Caco-2 (cell line): Measurements from ENCODE around the gene CLDN6. TPM values are rescaled to one million over a fixed set of nuclear protein-coding genes. Genes with fewer than 3 reads are reported as not detected.

ENCODE experiments used
- BruUV-seq: library from RNA; stranded (reverse); fragments of 400-500 nt; replicated peaks from 2 replicates; lab custom pipeline; 2021; lab: Mats Ljungman, UMichigan
- CTCF ChIA-PET: fragments of 300-600 bp; sonication (Branson Sonifier 250); formaldehyde crosslinking; loops from one replicate; lab custom pipeline; 2022; ENCODE audit warnings: antibody characterized with exemption; lab: Charles Lee
- POLR2A ChIA-PET: fragments of 300-600 bp; sonication (Branson Sonifier 250); formaldehyde crosslinking; loops from one replicate; lab custom pipeline; 2022; ENCODE audit warnings: antibody characterized with exemption; lab: Charles Lee
- DNase-seq, 2 experiments: peaks; one replicate each; pipeline versions ENCODE4 v3.0.0 to v3.0.0-alpha.2; 2020 to 2022
- H3K27me3 ChIP-seq: replicated peaks from 2 replicates; pipeline ENCODE4 v1.6.0; 2011; ENCODE audit warnings: low read length; ENCODE audit not compliant: control insufficient read depth, insufficient read depth
- H3K36me3 ChIP-seq: 2 replicates; pipeline ENCODE4 v1.5.1; 2011; ENCODE audit warnings: low read length; ENCODE audit not compliant: control insufficient read depth, insufficient read depth
- H3K4me1 ChIP-seq: fragments of 250-450 bp; sonication (Bioruptor Pico); 2 replicates; pipeline ENCODE4 v1.5.1; 2020; ENCODE audit warnings: mild to moderate bottlenecking
- H3K4me3 ChIP-seq: 2 replicates; pipeline ENCODE4 v1.5.1; 2011; ENCODE audit warnings: low read depth, mild to moderate bottlenecking, control low read depth, low read length
- H3K9me3 ChIP-seq: fragments of 250-450 bp; sonication (Bioruptor Pico); 2 replicates; pipeline ENCODE4 v1.5.1; 2020; ENCODE audit warnings: mild to moderate bottlenecking, moderate library complexity
- H3K27ac Mint-ChIP-seq: one replicate; pipeline ENCODE4 v1.8.0; 2022; ENCODE audit warnings: mixed read lengths; ENCODE audit not compliant: unreplicated experiment
- H3K27me3 Mint-ChIP-seq: one replicate; pipeline ENCODE4 v1.8.0; 2022; ENCODE audit warnings: mixed read lengths; ENCODE audit not compliant: insufficient read depth, unreplicated experiment
- H3K36me3 Mint-ChIP-seq: one replicate; pipeline ENCODE4 v1.8.0; 2022; ENCODE audit warnings: mild to moderate bottlenecking, mixed read lengths; ENCODE audit not compliant: insufficient read depth, unreplicated experiment
- H3K4me1 Mint-ChIP-seq: one replicate; pipeline ENCODE4 v1.8.0; 2022; ENCODE audit warnings: low read depth, mixed read lengths; ENCODE audit not compliant: unreplicated experiment
- H3K4me3 Mint-ChIP-seq: one replicate; pipeline ENCODE4 v1.8.0; 2022; ENCODE audit warnings: mild to moderate bottlenecking, moderate library complexity, mixed read lengths; ENCODE audit not compliant: unreplicated experiment
- H3K9me3 Mint-ChIP-seq: one replicate; pipeline ENCODE4 v1.8.0; 2022; ENCODE audit warnings: mixed read lengths; ENCODE audit not compliant: unreplicated experiment
- intact Hi-C: fragments of 100-400 bp; cut with micrococcal nuclease; formaldehyde crosslinking; loops from one replicate; pipeline ENCODE4 v1.10.0; 2022; ENCODE audit not compliant: unreplicated experiment
- total RNA-seq: library from RNA; stranded (reverse); gene quantifications from 2 replicates; pipeline ENCODE4 v1.2.3, GENCODE V29; 2022
- TF ChIP-seq, protein P1 (sequence below), 2 experiments: fragments of 200-600 bp in 1 of 2; IDR thresholded peaks; 1 replicate in 1 of 2; 2 replicates in 1 of 2; pipeline versions ENCODE4 v1.5.1 to v1.8.0; 2011 to 2022; ENCODE audit warnings: antibody characterized with exemption in 1 of 2, control low read depth in 1 of 2, inconsistent platforms in 1 of 2, low read depth in 1 of 2, low read length in 1 of 2, mild to moderate bottlenecking in 1 of 2, moderate library complexity in 1 of 2; ENCODE audit not compliant: insufficient read depth in 1 of 2, severe bottlenecking in 1 of 2, unreplicated experiment in 1 of 2

The CLDN6 gene
- total RNA-seq, 1 experiment from 2014 or later = 9.0 TPM

DNA sequence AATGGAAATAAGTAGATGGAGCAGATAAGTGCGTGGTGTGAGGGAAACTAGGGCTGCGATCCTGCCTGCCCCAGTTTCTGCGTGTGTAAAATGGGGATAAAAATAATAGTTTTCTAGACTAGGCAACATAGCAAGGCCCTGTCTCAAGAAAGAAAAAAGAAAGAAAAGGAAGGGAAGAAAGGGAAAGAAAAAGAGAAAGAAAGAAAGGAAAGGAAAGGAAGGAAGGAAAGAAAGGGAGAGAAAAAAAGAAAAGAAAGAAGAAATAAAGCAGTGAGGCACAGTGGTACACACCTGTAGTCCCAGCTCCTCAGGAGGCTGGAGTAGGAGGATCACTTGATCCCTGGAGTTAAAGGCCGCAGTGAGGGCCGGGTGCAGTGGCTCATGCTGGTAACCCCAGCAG lies 35.6 kb downstream of the CLDN6 start:
- Mint-ChIP-seq H3K27me3 (no peaks in the 10 kb centered on the region), H3K9me3 (no peaks in the 10 kb centered on the region), H3K4me3 (no peak overlapping the region), H3K36me3 (peaks cover 12% of the 10 kb centered on the region), H3K27ac (peak overlapping the region; percentile 21), H3K4me1 (no peaks in the 10 kb centered on the region)
- CTCF ChIA-PET = no interaction called here
- H3K36me3 ChIP-seq = no peaks in the 10 kb centered on the region
- H3K9me3 ChIP-seq = no peaks in the 10 kb centered on the region
- H3K4me1 ChIP-seq = peaks cover 16% of the 10 kb centered on the region
- POLR2A ChIA-PET = no interaction called here
- TF ChIP-seq, protein P1, sequence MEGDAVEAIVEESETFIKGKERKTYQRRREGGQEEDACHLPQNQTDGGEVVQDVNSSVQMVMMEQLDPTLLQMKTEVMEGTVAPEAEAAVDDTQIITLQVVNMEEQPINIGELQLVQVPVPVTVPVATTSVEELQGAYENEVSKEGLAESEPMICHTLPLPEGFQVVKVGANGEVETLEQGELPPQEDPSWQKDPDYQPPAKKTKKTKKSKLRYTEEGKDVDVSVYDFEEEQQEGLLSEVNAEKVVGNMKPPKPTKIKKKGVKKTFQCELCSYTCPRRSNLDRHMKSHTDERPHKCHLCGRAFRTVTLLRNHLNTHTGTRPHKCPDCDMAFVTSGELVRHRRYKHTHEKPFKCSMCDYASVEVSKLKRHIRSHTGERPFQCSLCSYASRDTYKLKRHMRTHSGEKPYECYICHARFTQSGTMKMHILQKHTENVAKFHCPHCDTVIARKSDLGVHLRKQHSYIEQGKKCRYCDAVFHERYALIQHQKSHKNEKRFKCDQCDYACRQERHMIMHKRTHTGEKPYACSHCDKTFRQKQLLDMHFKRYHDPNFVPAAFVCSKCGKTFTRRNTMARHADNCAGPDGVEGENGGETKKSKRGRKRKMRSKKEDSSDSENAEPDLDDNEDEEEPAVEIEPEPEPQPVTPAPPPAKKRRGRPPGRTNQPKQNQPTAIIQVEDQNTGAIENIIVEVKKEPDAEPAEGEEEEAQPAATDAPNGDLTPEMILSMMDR (IDR thresholded peaks at IDR 0.05; ENCODE audit: insufficient read depth in 1 of 2, low read depth in 1 of 2, low read length in 1 of 2, severe bottlenecking in 1 of 2, unreplicated experiment in 1 of 2) = no peak
- no peak for DNase-seq
- H3K27me3 ChIP-seq = no peaks in the 10 kb centered on the region
- no TSS peak for BruUV-seq
- H3K4me3 ChIP-seq = no peak overlapping the region
- intact Hi-C loops = no loop called here

DNA sequence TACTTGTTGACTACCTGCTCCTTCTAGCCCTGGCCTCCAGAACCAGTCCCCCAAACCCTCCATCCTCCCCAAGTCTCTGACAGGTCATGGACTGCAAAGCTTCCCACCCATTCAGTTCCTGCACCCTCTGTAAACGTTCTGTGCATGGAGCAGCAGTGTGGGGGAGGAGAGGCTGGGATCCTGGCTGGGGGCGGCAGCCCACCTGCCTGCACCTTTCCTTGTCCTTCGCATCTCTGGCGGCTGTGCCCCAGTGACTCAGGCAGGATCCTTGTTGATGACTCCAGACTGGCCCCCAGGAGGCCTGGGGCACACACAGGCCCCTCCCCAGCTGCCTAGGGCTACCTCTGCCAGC lies 36.1 kb downstream of the CLDN6 start:
- Histone ChIP-seq H3K9me3 (no peaks in the 10 kb centered on the region), H3K4me3 (no peak overlapping the region), H3K27me3 (no peaks in the 10 kb centered on the region), H3K36me3 (no peaks in the 10 kb centered on the region; the same call in 1 of the 2 replicates), H3K4me1 (peaks cover 16% of the 10 kb centered on the region)
- ChIA-PET POLR2A (interaction anchor here (1.7 kb wide), 1 partner anchor 18 kb away, joined by 5 read pairs; the partner anchor contains the start of gene KREMEN2), CTCF (interaction anchor here (1.6 kb wide), 1 partner anchor 17 kb away, joined by 4 read pairs; no protein-coding TSS in a partner anchor)
- no peaks in the 10 kb centered on the region for H3K27me3 Mint-ChIP-seq
- peak overlapping the region; percentile 91 for H3K4me3 Mint-ChIP-seq
- peak overlapping the region; percentile 21 for H3K27ac Mint-ChIP-seq
- peaks cover 12% of the 10 kb centered on the region for H3K36me3 Mint-ChIP-seq
- H3K9me3 Mint-ChIP-seq = no peaks in the 10 kb centered on the region
- H3K4me1 Mint-ChIP-seq = no peaks in the 10 kb centered on the region
- intact Hi-C loops = loop anchor here (1.0 kb wide), 1 partner anchor 42 kb away; the partner anchor contains the start of gene THOC6
- TF ChIP-seq, protein P1 (IDR thresholded peaks at IDR 0.05; ENCODE audit: insufficient read depth in 1 of 2, low read depth in 1 of 2, low read length in 1 of 2, severe bottlenecking in 1 of 2, unreplicated experiment in 1 of 2) = no peak
- BruUV-seq = no TSS peak
- DNase-seq = no peak

DNA sequence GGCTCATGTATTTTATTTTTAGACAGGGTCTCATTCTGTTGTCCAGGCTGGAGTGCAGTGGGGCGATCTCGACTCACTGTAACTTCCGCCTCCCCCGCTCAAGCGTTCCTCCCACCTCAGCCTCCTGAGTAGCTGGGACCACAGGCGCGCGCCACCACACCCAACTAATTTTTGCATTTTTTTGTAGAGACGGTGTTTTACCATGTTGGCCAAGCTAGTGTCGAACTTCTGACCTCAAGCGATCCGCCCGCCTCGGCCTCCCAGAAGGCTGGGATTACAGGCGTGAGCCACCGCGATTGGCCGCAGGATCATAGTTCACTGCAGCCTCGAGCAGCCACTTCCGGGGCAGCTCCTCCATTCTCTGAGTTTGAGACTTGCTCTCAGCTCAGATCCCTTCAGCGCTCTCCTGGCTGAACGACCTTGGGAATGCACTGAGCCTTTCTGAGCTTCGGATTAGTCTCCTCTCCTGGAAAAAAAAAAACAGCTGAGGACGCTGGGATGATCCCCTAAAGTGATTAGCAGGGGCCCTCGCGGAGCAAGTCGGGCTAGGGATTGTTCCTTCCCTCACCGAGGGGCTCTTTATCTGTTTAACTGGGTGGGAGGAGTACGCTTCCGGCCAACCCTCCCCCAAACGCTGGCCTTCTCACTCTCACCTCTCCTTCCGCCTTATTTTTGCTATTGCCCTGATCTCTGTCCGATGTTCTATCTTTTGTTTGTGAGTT lies 36.6 kb downstream of the CLDN6 start:
- Mint-ChIP-seq H3K9me3 (no peaks in the 10 kb centered on the region), H3K4me1 (no peaks in the 10 kb centered on the region), H3K36me3 (peaks cover 12% of the 10 kb centered on the region), H3K27me3 (no peaks in the 10 kb centered on the region), H3K27ac (peak overlapping the region; percentile 21), H3K4me3 (peak overlapping the region; percentile 91)
- Histone ChIP-seq H3K9me3 (no peaks in the 10 kb centered on the region), H3K27me3 (no peaks in the 10 kb centered on the region), H3K36me3 (no peaks in the 10 kb centered on the region; the same call in 1 of the 2 replicates), H3K4me1 (peaks cover 16% of the 10 kb centered on the region), H3K4me3 (peak overlapping the region; percentile 82; the same call in 1 of the 2 replicates)
- TF ChIP-seq, protein P1 (IDR thresholded peaks at IDR 0.05; ENCODE audit: insufficient read depth in 1 of 2, low read depth in 1 of 2, low read length in 1 of 2, severe bottlenecking in 1 of 2, unreplicated experiment in 1 of 2) = no peak
- ChIA-PET CTCF (interaction anchor here (0.6 to 1.6 kb wide), 2 partner anchors 16 to 43 kb away, joined by 4 to 6 read pairs; no protein-coding TSS in a partner anchor), POLR2A (interaction anchor here (1.5 to 1.7 kb wide), 2 partner anchors 17 to 22 kb away, joined by 5 read pairs; partner anchors contain the start of gene KREMEN2)
- BruUV-seq = no TSS peak
- intact Hi-C loops = loop anchor here (1.0 kb wide), 1 partner anchor 43 kb away; the partner anchor contains the start of gene THOC6
- DNase-seq = no peak
